ENCODE results near the gene NDE1. TPM values are rescaled to one million over a fixed set of nuclear protein-coding genes. Genes with fewer than 3 reads are reported as not detected.

Gene NDE1
- total and polyA plus RNA-seq, 2 of the 8 experiments (the other 6 are each of a cell fraction or from before 2014, with no cell fraction given) = 13.3 to 41.3 TPM

DNA sequence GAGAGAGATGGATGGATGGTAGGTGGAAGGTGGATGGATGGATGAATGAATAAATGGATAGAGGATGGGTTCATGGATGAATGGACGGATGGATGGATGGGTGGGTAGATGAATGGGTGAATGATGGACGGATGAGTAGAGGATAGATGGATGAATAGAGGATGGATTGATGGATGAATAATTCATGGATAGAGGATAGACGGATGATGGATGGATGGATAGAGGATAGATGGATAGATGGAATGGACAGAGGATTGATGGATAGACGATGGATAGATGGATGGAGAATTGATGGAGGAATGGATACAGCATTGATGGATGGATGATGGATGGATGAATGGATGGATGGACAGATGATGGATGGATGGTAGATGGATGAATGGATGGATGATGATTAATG, 115.1 kb downstream of the NDE1 start:
- Histone ChIP-seq H3K14ac (ENCODE audit: insufficient read length) (no peak overlapping the region), H3K36me3 (ENCODE audit: control insufficient read depth in 2 of 4, insufficient read depth in 4 of 4, low read length in 3 of 4) (no peaks in the 10 kb centered on the region), H3K79me2 (ENCODE audit: control insufficient read depth in 1 of 2, insufficient read depth in 2 of 2, low read length in 2 of 2) (no peaks in the 10 kb centered on the region), H3K4me1 (replicated peaks in 1 of 4; ENCODE audit: control insufficient read depth in 3 of 4, insufficient read depth in 4 of 4, low read length in 3 of 4) (0 out of 7 replicates have a peak, but pooled peaks cover 0 to 1% (median 0%) of the 10 kb centered on the region in 4 experiments), H3K9me3 (ENCODE audit: insufficient read depth in 2 of 2, low read depth in 1 of 2, low read length in 1 of 2) (no peaks in the 10 kb centered on the region), H3K4me2 (ENCODE audit: insufficient read depth in 1 of 2, low read depth in 2 of 2, low read length in 2 of 2) (no peak overlapping the region), H3K79me1 (ENCODE audit: low read depth, low read length) (no peaks in the 10 kb centered on the region), H3K4ac (replicated peaks; ENCODE audit: insufficient read length, low read depth, low read length) (no peak overlapping the region), H2AFZ (ENCODE audit: low read length) (no peak overlapping the region), H4K91ac (replicated peaks; ENCODE audit: insufficient read length, low read length) (no peak overlapping the region), H2BK20ac (ENCODE audit: low read length) (no peak overlapping the region), H3K23me2 (ENCODE audit: low read depth, low read length) (peaks cover 11% of the 10 kb centered on the region; the same call in 1 of the 2 replicates), H2BK15ac (ENCODE audit: low read length) (no peak overlapping the region), H3K27ac (ENCODE audit: low read depth, low read length) (no peak overlapping the region), H3K18ac (ENCODE audit: extremely low read depth, low read length) (no peak overlapping the region), H2BK120ac (replicated peaks; ENCODE audit: low read depth, low read length) (no peak overlapping the region), H4K5ac (ENCODE audit: insufficient read length, low read depth, low read length) (no peak overlapping the region), H4K20me1 (replicated peaks in 1 of 2; ENCODE audit: control insufficient read depth in 1 of 2, insufficient read depth in 2 of 2, low read length in 2 of 2) (peaks cover 0 to 2% of the 10 kb centered on the region in 2 experiments), H3K9ac (replicated peaks in 1 of 4; ENCODE audit: extremely low read depth in 1 of 4, low read depth in 3 of 4, low read length in 3 of 4) (no peak overlapping the region), H3K56ac (replicated peaks; ENCODE audit: insufficient read length, low read depth, low read length) (peak overlapping the region; percentile 97), H3K4me3 (ENCODE audit: extremely low read depth in 1 of 4, insufficient read depth in 2 of 4, low read depth in 3 of 4, low read length in 4 of 4) (no peak overlapping the region), H3K27me3 (replicated peaks in 1 of 4; ENCODE audit: control insufficient read depth in 3 of 4, extremely low read depth in 1 of 4, insufficient read depth in 3 of 4, low read length in 3 of 4) (no peaks in the 10 kb centered on the region), H4K8ac (ENCODE audit: extremely low read depth, insufficient read depth, low read length) (no peak overlapping the region), H2BK5ac (ENCODE audit: low read depth, low read length) (no peak overlapping the region), H3K23ac (ENCODE audit: insufficient read length) (no peak overlapping the region), H2AK5ac (ENCODE audit: low read depth, low read length) (no peak overlapping the region), H2BK12ac (ENCODE audit: low read depth, low read length) (no peak overlapping the region)
- FAIRE-seq (no peak), DNase-seq (ENCODE audit: low read depth in 1 of 2, low spot score in 2 of 2) (no peak)
- ChIA-PET POLR2A (ENCODE audit: partially characterized antibody) (no interaction called here), CTCF (ENCODE audit: partially characterized antibody) (interaction anchor here (0.6 to 2.0 kb wide), 10 partner anchors 9 to 429 kb away, joined by 3 to 11 read pairs (median 5); no protein-coding TSS in a partner anchor)
- 88 to 100% methylated on average over 4 of the region's 4 CpGs for WGBS, 2 experiments (ENCODE audit: extremely low coverage in 1 of 2, insufficient coverage in 1 of 2, insufficient read length in 1 of 2, insufficient replicate concordance in 2 of 2, low coverage in 1 of 2, low lambda C conversion rate in 2 of 2, missing lambda C conversion rate in 1 of 2)
- no peak for TF ChIP-seq TBP (IDR thresholded peaks at IDR 0.05; ENCODE audit: low read depth, low read length)
- no peak for TF ChIP-seq SAP30 (IDR thresholded peaks at IDR 0.05; ENCODE audit: insufficient read depth, insufficient replicate concordance, low read length)

All from H1 (cell line).